GM23338 (cell line): ENCODE measurements around the gene SUPT3H.

Experiments
- CREB1 ChIP-seq: fragments of 250-450 bp; sonication (Bioruptor Pico); IDR thresholded peaks from 2 replicates; pipeline ENCODE4 v1.5.0; 2020; ENCODE audit warnings: low read depth, mild to moderate bottlenecking, moderate library complexity
- CTCF ChIP-seq, 2 experiments: fragments of 200-600 bp in 1 of 2; sonication (generic) in 1 of 2; conservative IDR thresholded peaks; 2 replicates each; pipeline versions ENCODE4 v1.5.1 to v1.6.1; 2016 to 2017; ENCODE audit warnings: antibody characterized with exemption in 2 of 2, low read depth in 2 of 2, mild to moderate bottlenecking in 2 of 2, moderate library complexity in 1 of 2
- ETS1 ChIP-seq: IDR thresholded peaks from 2 replicates; pipeline ENCODE4 v1.6.1; 2016; ENCODE audit warnings: antibody characterized with exemption
- EZH2 ChIP-seq: fragments of 200-600 bp; sonication (generic); IDR thresholded peaks from one replicate; pipeline ENCODE4 v1.8.0; 2017; ENCODE audit warnings: antibody characterized with exemption, mild to moderate bottlenecking, low read depth; ENCODE audit not compliant: unreplicated experiment
- EZH2phosphoT487 ChIP-seq: fragments of 200-600 bp; sonication (generic); IDR thresholded peaks from one replicate; pipeline ENCODE4 v1.8.1; 2018; ENCODE audit warnings: antibody characterized with exemption; ENCODE audit not compliant: unreplicated experiment
- JUNB ChIP-seq: IDR thresholded peaks from one replicate; pipeline ENCODE4 v1.6.1; 2016; ENCODE audit warnings: antibody characterized with exemption; ENCODE audit not compliant: unreplicated experiment
- POLR2AphosphoS5 ChIP-seq: IDR thresholded peaks from 2 replicates; pipeline ENCODE4 v1.6.1; 2016; ENCODE audit warnings: antibody characterized with exemption, low read depth
- REST ChIP-seq: IDR thresholded peaks from one replicate; pipeline ENCODE4 v1.6.1; 2018; ENCODE audit warnings: antibody characterized with exemption; ENCODE audit not compliant: unreplicated experiment

DNA sequence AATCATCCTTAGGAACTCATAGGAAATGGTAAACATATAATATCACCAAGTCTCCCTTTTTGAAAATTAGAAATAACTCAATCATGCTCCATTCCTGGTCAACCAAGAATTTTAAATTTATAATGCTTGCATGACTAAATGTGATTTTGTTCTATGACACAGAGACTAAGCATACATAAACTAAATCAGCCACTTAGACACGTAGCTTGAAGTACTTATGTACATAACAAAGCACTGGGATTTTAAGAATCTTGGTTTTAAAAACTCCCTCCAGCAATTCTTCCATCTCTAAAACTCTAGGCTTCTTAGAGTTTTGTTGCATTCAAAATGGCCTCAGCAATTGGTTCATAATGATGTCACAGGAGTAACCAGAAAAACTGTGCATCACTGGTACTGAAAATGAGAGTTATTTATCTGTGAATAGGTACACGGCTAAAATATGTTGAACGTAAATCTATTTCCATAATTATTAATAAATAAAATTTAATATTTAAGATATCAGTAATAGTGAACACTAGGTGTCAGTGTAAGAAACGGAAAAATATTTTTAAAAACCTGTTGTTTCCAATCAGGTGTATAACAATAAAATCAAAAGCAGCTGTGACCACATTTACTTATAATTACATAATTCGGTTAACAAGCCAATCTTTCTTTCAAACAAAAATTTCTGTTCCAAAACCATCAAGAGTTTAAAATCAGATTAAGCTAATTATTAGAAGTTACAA lies 291.2 kb downstream of the SUPT3H start:
- TF ChIP-seq JUNB = no peak
- no peak for TF ChIP-seq CTCF (conservative IDR thresholded peaks at IDR 0.05; ENCODE audit: low read depth in 2 of 2)
- no peak for TF ChIP-seq EZH2
- no peak for TF ChIP-seq POLR2AphosphoS5
- TF ChIP-seq EZH2phosphoT487 = no peak
- TF ChIP-seq ETS1 = no peak
- no peak for TF ChIP-seq CREB1 (CRISPR knock-in tag)
- TF ChIP-seq REST = no peak
